PC-3 (cell line): ENCODE results near the gene COPG2.

Source experiments
- CTCF ChIP-seq: fragments of 300-600 bp; sonication (generic); conservative IDR thresholded peaks from 2 replicates; pipeline ENCODE4 v1.5.1; 2017; ENCODE audit warnings: antibody characterized with exemption, low read depth, mild to moderate bottlenecking, low read length
- EZH2 ChIP-seq: fragments of 300-600 bp; sonication (generic); IDR thresholded peaks from one replicate; pipeline ENCODE4 v1.6.1; 2017; ENCODE audit warnings: antibody characterized with exemption, mild to moderate bottlenecking, low read length; ENCODE audit not compliant: unreplicated experiment

- TF ChIP-seq CTCF, result no peak
- TF ChIP-seq EZH2, result no peak
Observed at GRCh38 chr7:130559184-130559583, 109.4 kb downstream of the COPG2 start.
